ENCODE measurements around the gene E4F1. TPM values are rescaled to one million over a fixed set of nuclear protein-coding genes. Genes with fewer than 3 reads are reported as not detected.

The E4F1 gene
- total and polyA plus RNA-seq, 2 of the 13 experiments (the other 11 are each of a cell fraction or from before 2014, with no cell fraction given): 13.8 to 19.5 TPM

DNA sequence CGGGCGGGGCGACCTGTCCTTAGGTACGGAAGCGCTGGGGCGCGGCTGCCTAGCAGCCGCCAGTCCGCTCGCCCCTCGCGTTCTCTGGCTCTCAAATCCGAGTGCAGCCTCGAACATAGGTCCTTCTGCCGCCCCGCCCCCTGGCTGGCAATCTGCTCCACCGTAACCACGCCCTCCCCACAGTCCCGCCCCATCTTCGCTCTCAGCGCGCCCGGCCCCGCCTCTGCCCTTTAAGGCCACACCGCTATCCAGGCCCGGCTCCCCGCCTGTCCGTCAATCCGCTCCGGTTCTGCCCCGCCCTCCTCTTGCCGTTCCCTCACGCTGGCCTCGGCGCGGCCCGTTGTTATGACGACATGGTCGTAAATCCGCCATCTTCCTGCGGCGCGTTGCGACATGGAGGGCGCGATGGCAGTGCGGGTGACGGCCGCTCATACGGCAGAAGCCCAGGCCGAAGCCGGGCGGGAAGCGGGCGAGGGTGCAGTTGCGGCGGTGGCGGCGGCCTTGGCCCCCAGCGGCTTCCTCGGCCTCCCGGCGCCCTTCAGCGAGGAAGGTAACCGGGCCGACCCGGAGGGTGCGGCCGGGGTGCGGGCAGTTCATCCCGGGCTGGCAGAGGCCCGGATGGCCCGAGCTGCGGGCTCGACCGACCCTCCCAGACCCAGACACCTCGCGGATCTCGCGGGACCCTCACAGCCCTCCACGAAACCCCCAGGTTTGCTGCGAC lies at the start of gene E4F1 (continued):
- TF ChIP-seq CEBPZ (IDR thresholded peaks at IDR 0.05; ENCODE audit: low read length): no peak
- no peak for TF ChIP-seq ZNF282 (IDR thresholded peaks at IDR 0.05; ENCODE audit: partially characterized antibody)
- 0 out of 2 replicates have a peak, but pooled peaks have one; percentile 46 for TF ChIP-seq CREB3 (CRISPR knock-in tag; IDR thresholded peaks at IDR 0.05)
- no peak for TF ChIP-seq HIVEP1 (CRISPR knock-in tag; IDR thresholded peaks at IDR 0.05)
- TF ChIP-seq ZNF33B (CRISPR knock-in tag; IDR thresholded peaks at IDR 0.05): no peak
- TF ChIP-seq ZNF773 (CRISPR knock-in tag; IDR thresholded peaks at IDR 0.05; ENCODE audit: borderline replicate concordance): no peak; the same call in 1 of the 2 replicates
- TF ChIP-seq, protein P1, sequence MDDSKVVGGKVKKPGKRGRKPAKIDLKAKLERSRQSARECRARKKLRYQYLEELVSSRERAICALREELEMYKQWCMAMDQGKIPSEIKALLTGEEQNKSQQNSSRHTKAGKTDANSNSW (CRISPR knock-in tag; IDR thresholded peaks at IDR 0.05; ENCODE audit: borderline replicate concordance): peak; percentile 63; the same call in 1 of the 2 replicates
- no peak for TF ChIP-seq ZNF484 (CRISPR knock-in tag; IDR thresholded peaks at IDR 0.05; ENCODE audit: borderline replicate concordance, low read depth)
- no peak for TF ChIP-seq ZNF672 (CRISPR knock-in tag; IDR thresholded peaks at IDR 0.05)
- TF ChIP-seq ZFP62 (CRISPR knock-in tag; IDR thresholded peaks at IDR 0.05): no peak
- peak; percentile 64 for TF ChIP-seq SKI (IDR thresholded peaks at IDR 0.05; ENCODE audit: partially characterized antibody)
- 0 out of 2 replicates have a peak, but pooled peaks have one; percentile 75 for TF ChIP-seq ZNF180 (CRISPR knock-in tag; IDR thresholded peaks at IDR 0.05; ENCODE audit: borderline replicate concordance, low read depth)
- no peak for TF ChIP-seq SRSF4 (IDR thresholded peaks at IDR 0.05; ENCODE audit: low read depth, low read length, poor library complexity, severe bottlenecking)
- TF ChIP-seq, protein P2, sequence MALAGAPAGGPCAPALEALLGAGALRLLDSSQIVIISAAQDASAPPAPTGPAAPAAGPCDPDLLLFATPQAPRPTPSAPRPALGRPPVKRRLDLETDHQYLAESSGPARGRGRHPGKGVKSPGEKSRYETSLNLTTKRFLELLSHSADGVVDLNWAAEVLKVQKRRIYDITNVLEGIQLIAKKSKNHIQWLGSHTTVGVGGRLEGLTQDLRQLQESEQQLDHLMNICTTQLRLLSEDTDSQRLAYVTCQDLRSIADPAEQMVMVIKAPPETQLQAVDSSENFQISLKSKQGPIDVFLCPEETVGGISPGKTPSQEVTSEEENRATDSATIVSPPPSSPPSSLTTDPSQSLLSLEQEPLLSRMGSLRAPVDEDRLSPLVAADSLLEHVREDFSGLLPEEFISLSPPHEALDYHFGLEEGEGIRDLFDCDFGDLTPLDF (CRISPR knock-in tag; IDR thresholded peaks at IDR 0.05): peak; percentile 87; the same call in 1 of the 2 replicates
- TF ChIP-seq ZNF256 (CRISPR knock-in tag; conservative IDR thresholded peaks at IDR 0.05): 0 out of 2 replicates have a peak, but pooled peaks have one; percentile 38
- TF ChIP-seq AKAP8 (CRISPR knock-in tag; IDR thresholded peaks at IDR 0.05): peak; percentile 51; the same call in 1 of the 2 replicates
- no peak for TF ChIP-seq ZNF780A (CRISPR knock-in tag; IDR thresholded peaks at IDR 0.05)
- no peak for TF ChIP-seq ZNF207 (IDR thresholded peaks at IDR 0.05; ENCODE audit: borderline replicate concordance)
- TF ChIP-seq RAD51 (IDR thresholded peaks at IDR 0.05; ENCODE audit: borderline replicate concordance): no peak
- no peak; the same call in 1 of the 2 replicates for TF ChIP-seq STAG1 (CRISPR knock-in tag; IDR thresholded peaks at IDR 0.05)
- TF ChIP-seq, protein P3, sequence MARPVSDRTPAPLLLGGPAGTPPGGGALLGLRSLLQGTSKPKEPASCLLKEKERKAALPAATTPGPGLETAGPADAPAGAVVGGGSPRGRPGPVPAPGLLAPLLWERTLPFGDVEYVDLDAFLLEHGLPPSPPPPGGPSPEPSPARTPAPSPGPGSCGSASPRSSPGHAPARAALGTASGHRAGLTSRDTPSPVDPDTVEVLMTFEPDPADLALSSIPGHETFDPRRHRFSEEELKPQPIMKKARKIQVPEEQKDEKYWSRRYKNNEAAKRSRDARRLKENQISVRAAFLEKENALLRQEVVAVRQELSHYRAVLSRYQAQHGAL (CRISPR knock-in tag; IDR thresholded peaks at IDR 0.05; ENCODE audit: not compliant biosample characterization): no peak
